Glomerular endothelial cell (primary cell): ENCODE data around the gene MED10. TPM values are rescaled to one million over a fixed set of nuclear protein-coding genes. Genes with fewer than 3 reads are reported as not detected.
"Not testable (repeated sequence)": the region's sequence is repeated elsewhere in the genome, so short reads cannot be mapped to it uniquely, and the experiment has no call there.

Experiments used
- DNase-seq: peaks from one replicate; pipeline ENCODE4 v3.0.0-alpha.2; 2011; ENCODE audit warnings: low read depth, low spot score; ENCODE audit errors: extremely low read depth
- total RNA-seq: library from RNA; depleted of rRNA; stranded (reverse); fragments of >200 nt; gene quantifications from 2 replicates; pipeline ENCODE4 v1.2.3, GENCODE V29; 2015

Gene MED10
- total RNA-seq, 1 donor from 2014 or later, result 30.7 TPM

GRCh38 chr5:6376974-6377520 is 1.3 kb downstream of the MED10 start:
- no peak for DNase-seq

GRCh38 chr5:6373081-6373846 is 5.1 kb downstream of the MED10 start:
- no peak for DNase-seq

GRCh38 chr5:6372251-6373080 is 5.9 kb downstream of the MED10 start:
- DNase-seq, result peak; percentile 42

GRCh38 chr5:6371079-6371810 is 7.1 kb downstream of the MED10 start:
- DNase-seq, result no peak

- DNase-seq, result no peak
These were observed 7.8 kb downstream of the MED10 start for GRCh38 chr5:6370580-6370979.

GRCh38 chr5:6365977-6366590 is 12.3 kb downstream of the MED10 start:
- DNase-seq, result no peak

GRCh38 chr5:6365142-6365976 is 13.0 kb downstream of the MED10 start:
- no peak for DNase-seq

GRCh38 chr5:6363454-6364011 is 14.8 kb downstream of the MED10 start:
- not testable (repeated sequence) for DNase-seq

- no peak for DNase-seq
These were observed 15.5 kb downstream of the MED10 start for GRCh38 chr5:6362846-6363245.

- no peak for DNase-seq
These were observed 17.2 kb downstream of the MED10 start for GRCh38 chr5:6361101-6361500.

- DNase-seq, result no peak
These were observed 17.8 kb downstream of the MED10 start for GRCh38 chr5:6360323-6361072.

GRCh38 chr5:6359555-6360322 is 18.6 kb downstream of the MED10 start:
- DNase-seq, result no peak

- DNase-seq, result no peak
These were observed 19.9 kb downstream of the MED10 start for GRCh38 chr5:6358434-6358820.

GRCh38 chr5:6357817-6358433 is 20.4 kb downstream of the MED10 start:
- not testable (repeated sequence) for DNase-seq

- DNase-seq, result no peak
These were observed 21.7 kb downstream of the MED10 start for GRCh38 chr5:6356578-6357164.

GRCh38 chr5:6355294-6355693 is 23.1 kb downstream of the MED10 start:
- DNase-seq, result no peak

GRCh38 chr5:6354848-6355247 is 23.5 kb downstream of the MED10 start:
- no peak for DNase-seq
